SU-DHL-6 (cell line): ENCODE data around the gene MDFIC.

Source experiments
- H2AFZ ChIP-seq: fragments of 200-600 bp; sonication (generic); 2 replicates; pipeline ENCODE4 v1.6.1; 2014; ENCODE audit warnings: low read depth, mild to moderate bottlenecking, moderate library complexity, mixed read lengths, antibody characterized with exemption, low read length; ENCODE audit not compliant: severe bottlenecking
- H3F3A ChIP-seq: fragments of 200-600 bp; shearing (Covaris generic); 2 replicates; pipeline ENCODE4 v1.6.0; 2016; ENCODE audit warnings: antibody characterized with exemption, mild to moderate bottlenecking; ENCODE audit not compliant: insufficient read depth
- H3K27ac ChIP-seq: fragments of 200-600 bp; sonication (generic); 2 replicates; pipeline ENCODE4 v1.5.1; 2016; ENCODE audit warnings: low read depth, mild to moderate bottlenecking, low read length, moderate library complexity, mixed read lengths
- H3K27me3 ChIP-seq: fragments of 200-600 bp; sonication (generic), shearing (Covaris generic); 2 replicates; pipeline ENCODE4 v1.6.0; 2014; ENCODE audit warnings: mild to moderate bottlenecking, low read length
- H3K36me3 ChIP-seq: fragments of 200-600 bp; sonication (generic); 2 replicates; pipeline ENCODE4 v1.6.1; 2014; ENCODE audit warnings: mild to moderate bottlenecking, low read length, mixed read lengths
- H3K4me2 ChIP-seq: fragments of 300-600, 200-600 bp; shearing (Covaris generic), sonication (generic); 2 replicates; pipeline ENCODE4 v1.6.0; 2014; ENCODE audit warnings: low read length, low read depth, mild to moderate bottlenecking; ENCODE audit not compliant: poor library complexity, severe bottlenecking
- H3K4me3 ChIP-seq: fragments of 200-600 bp; sonication (generic); 2 replicates; pipeline ENCODE4 v1.5.1; 2014; ENCODE audit warnings: antibody characterized with exemption, low read length, mild to moderate bottlenecking, mixed read lengths; ENCODE audit not compliant: insufficient read depth, poor library complexity, severe bottlenecking
- H3K79me2 ChIP-seq: fragments of 200-600 bp; sonication (generic); 2 replicates; pipeline ENCODE4 v1.6.1; 2014; ENCODE audit warnings: mild to moderate bottlenecking, low read length, moderate library complexity; ENCODE audit not compliant: insufficient read depth
- H3K9ac ChIP-seq: fragments of 200-600 bp; sonication (generic); 2 replicates; pipeline ENCODE4 v1.7.0; 2014; ENCODE audit warnings: mild to moderate bottlenecking, low read length
- H3K9me2 ChIP-seq: fragments of 200-600 bp; sonication (generic); replicated peaks from 2 replicates; pipeline ENCODE4 v1.6.1; 2014; ENCODE audit warnings: low read length; ENCODE audit not compliant: insufficient read depth
- H3K9me3 ChIP-seq: fragments of 200-600 bp; sonication (generic); 2 replicates; pipeline ENCODE4 v1.6.1; 2014; ENCODE audit warnings: low read length, mixed read lengths; ENCODE audit not compliant: insufficient read depth
- H4K20me1 ChIP-seq: fragments of 200-600 bp; sonication (generic); 2 replicates; pipeline ENCODE4 v1.6.1; 2014; ENCODE audit warnings: low read depth, mild to moderate bottlenecking, antibody characterized with exemption, low read length, moderate library complexity, mixed read lengths
- CTCF ChIP-seq: fragments of 200-600 bp; sonication (generic); IDR thresholded peaks from one replicate; pipeline ENCODE4 v1.5.1; 2017; ENCODE audit warnings: antibody characterized with exemption, mild to moderate bottlenecking, low read length, moderate library complexity; ENCODE audit not compliant: insufficient read depth, poor library complexity, severe bottlenecking
- EZH2phosphoT487 ChIP-seq: fragments of 200-600 bp; sonication (generic), shearing (Covaris generic); conservative IDR thresholded peaks from 2 replicates; pipeline ENCODE4 v1.6.1; 2018; ENCODE audit warnings: mild to moderate bottlenecking, antibody characterized with exemption, low read length, moderate library complexity, mixed read lengths

Gene MDFIC

GRCh38 chr7:115060095-115060870, 138.4 kb downstream of the MDFIC start:
- Histone ChIP-seq H3K79me2 (no peaks in the 10 kb centered on the region), H3K27me3 (no peaks in the 10 kb centered on the region), H3K4me3 (no peak overlapping the region), H3K36me3 (no peaks in the 10 kb centered on the region), H3F3A (no peaks in the 10 kb centered on the region), H3K9me2 (no peaks in the 10 kb centered on the region), H3K4me2 (no peak overlapping the region), H2AFZ (no peak overlapping the region), H4K20me1 (no peaks in the 10 kb centered on the region), H3K9me3 (no peaks in the 10 kb centered on the region), H3K9ac (no peak overlapping the region), H3K27ac (no peak overlapping the region)
- TF ChIP-seq EZH2phosphoT487: no peak
- TF ChIP-seq CTCF: no peak

- Histone ChIP-seq H4K20me1 (no peaks in the 10 kb centered on the region), H3F3A (no peaks in the 10 kb centered on the region), H3K79me2 (no peaks in the 10 kb centered on the region), H3K4me3 (no peak overlapping the region), H3K27me3 (no peaks in the 10 kb centered on the region), H3K9me2 (no peaks in the 10 kb centered on the region), H3K27ac (no peak overlapping the region), H2AFZ (no peak overlapping the region), H3K36me3 (no peaks in the 10 kb centered on the region), H3K4me2 (no peak overlapping the region), H3K9ac (no peak overlapping the region), H3K9me3 (no peaks in the 10 kb centered on the region)
- TF ChIP-seq EZH2phosphoT487 (no peak), CTCF (no peak)
Measured at GRCh38 chr7:115066050-115066449, 144.2 kb downstream of the MDFIC start.

GRCh38 chr7:115066634-115067033, 144.7 kb downstream of the MDFIC start:
- Histone ChIP-seq H3K4me3 (no peak overlapping the region), H3K4me2 (no peak overlapping the region), H4K20me1 (no peaks in the 10 kb centered on the region), H3K27me3 (no peaks in the 10 kb centered on the region), H3K9ac (no peak overlapping the region), H3F3A (no peaks in the 10 kb centered on the region), H3K79me2 (no peaks in the 10 kb centered on the region), H3K36me3 (no peaks in the 10 kb centered on the region), H3K9me2 (no peaks in the 10 kb centered on the region), H2AFZ (no peak overlapping the region), H3K27ac (no peak overlapping the region), H3K9me3 (no peaks in the 10 kb centered on the region)
- TF ChIP-seq CTCF (no peak), EZH2phosphoT487 (no peak)
